SK-N-SH treated with all-trans-retinoic acid at 6 μM for 48 hours (cell line): ENCODE data around the gene SOX5.

Source experiments
- ATAC-seq: fragments of 200-7000 bp; cut with Tn5 transposase; 3 replicates; pipeline ENCODE4 v1.9.1; 2020; ENCODE audit warnings: mild to moderate bottlenecking, moderate library complexity
- ARNTL ChIP-seq: fragments of 450-650 bp; formaldehyde crosslinking; IDR thresholded peaks from 2 replicates; pipeline ENCODE4 v1.5.0; 2020; ENCODE audit warnings: low read depth, mild to moderate bottlenecking, moderate library complexity, borderline replicate concordance
- BACH2 ChIP-seq: fragments of 250-450 bp; sonication (Bioruptor Pico); IDR thresholded peaks from 2 replicates; pipeline ENCODE4 v1.9.0; 2021; ENCODE audit warnings: mild to moderate bottlenecking, borderline replicate concordance
- CREB5 ChIP-seq: fragments of 250-450 bp; sonication (Bioruptor Pico); IDR thresholded peaks from 2 replicates; pipeline ENCODE4 v1.5.1; 2020; ENCODE audit warnings: low read depth, mild to moderate bottlenecking, moderate library complexity
- CSDC2 ChIP-seq: fragments of 250-450 bp; sonication (Bioruptor Pico); IDR thresholded peaks from 2 replicates; pipeline ENCODE4 v1.5.0; 2020; ENCODE audit warnings: mild to moderate bottlenecking, moderate library complexity
- CSRNP3 ChIP-seq: fragments of 250-450 bp; sonication (Bioruptor Pico); IDR thresholded peaks from 2 replicates; pipeline ENCODE4 v1.5.1; 2021; ENCODE audit warnings: mild to moderate bottlenecking, moderate library complexity
- ESRRG ChIP-seq: fragments of 250-450 bp; sonication (Bioruptor Pico); IDR thresholded peaks from 2 replicates; pipeline ENCODE4 v1.6.1; 2021; ENCODE audit warnings: mild to moderate bottlenecking
- GLIS3 ChIP-seq: fragments of 250-450 bp; sonication (Bioruptor Pico); IDR thresholded peaks from 2 replicates; pipeline ENCODE4 v1.5.0; 2020; ENCODE audit warnings: mild to moderate bottlenecking, moderate library complexity
- ISL1 ChIP-seq: fragments of 250-450 bp; sonication (Bioruptor Pico); IDR thresholded peaks from 2 replicates; pipeline ENCODE4 v2.1.2; 2022; ENCODE audit warnings: mild to moderate bottlenecking, moderate library complexity
- OSR1 ChIP-seq: fragments of 250-450 bp; sonication (Bioruptor Pico); IDR thresholded peaks from 2 replicates; pipeline ENCODE4 v1.8.0; 2022; ENCODE audit warnings: moderate library complexity, mild to moderate bottlenecking, inconsistent platforms
- PATZ1 ChIP-seq: fragments of 250-450 bp; sonication (Bioruptor Pico); IDR thresholded peaks from 2 replicates; pipeline ENCODE4 v1.8.0; 2020; ENCODE audit warnings: mild to moderate bottlenecking, moderate library complexity, borderline replicate concordance
- POU6F1 ChIP-seq: fragments of 250-450 bp; sonication (Bioruptor Pico); IDR thresholded peaks from 2 replicates; pipeline ENCODE4 v1.8.0; 2021; ENCODE audit warnings: low read depth, mild to moderate bottlenecking, moderate library complexity, borderline replicate concordance
- PPARA ChIP-seq: fragments of 250-450 bp; sonication (Bioruptor Pico); IDR thresholded peaks from 2 replicates; pipeline ENCODE4 v1.5.0; 2020; ENCODE audit warnings: mild to moderate bottlenecking, borderline replicate concordance
- RARB ChIP-seq: fragments of 250-450 bp; sonication (Bioruptor Pico); IDR thresholded peaks from 2 replicates; pipeline ENCODE4 v1.8.0; 2021; ENCODE audit warnings: mild to moderate bottlenecking, moderate library complexity
- SNAI2 ChIP-seq: fragments of 250-450 bp; sonication (Bioruptor Pico); IDR thresholded peaks from 2 replicates; pipeline ENCODE4 v1.5.0; 2020; ENCODE audit warnings: mild to moderate bottlenecking, moderate library complexity
- TOX ChIP-seq: fragments of 250-450 bp; sonication (Bioruptor Pico); IDR thresholded peaks from 2 replicates; pipeline ENCODE4 v1.8.0; 2021; ENCODE audit warnings: mild to moderate bottlenecking, moderate library complexity, borderline replicate concordance
- TSHZ2 ChIP-seq: fragments of 250-450 bp; sonication (Bioruptor Pico); IDR thresholded peaks from 2 replicates; pipeline ENCODE4 v1.5.0; 2020; ENCODE audit warnings: mild to moderate bottlenecking, moderate library complexity
- ZC3H10 ChIP-seq: fragments of 250-450 bp; sonication (Bioruptor Pico); IDR thresholded peaks from 2 replicates; pipeline ENCODE4 v1.5.1; 2021; ENCODE audit warnings: mild to moderate bottlenecking, moderate library complexity
- ZFP3 ChIP-seq: fragments of 250-450 bp; sonication (Bioruptor Pico); IDR thresholded peaks from 2 replicates; pipeline ENCODE4 v1.5.0; 2020; ENCODE audit warnings: mild to moderate bottlenecking, moderate library complexity
- ZFP30 ChIP-seq: fragments of 450-650 bp; formaldehyde crosslinking; IDR thresholded peaks from 2 replicates; pipeline ENCODE4 v1.5.0; 2022; ENCODE audit warnings: mild to moderate bottlenecking, moderate library complexity
- ZNF565 ChIP-seq: fragments of 450-650 bp; formaldehyde crosslinking; conservative IDR thresholded peaks from 2 replicates; pipeline ENCODE4 v1.5.0; 2020; ENCODE audit warnings: low read depth, mild to moderate bottlenecking, moderate library complexity

The SOX5 gene

GRCh38 chr12:23555825-23556207 is 393.7 kb downstream of the SOX5 start:
- TF ChIP-seq BACH2 (CRISPR knock-in tag): no peak
- no peak for TF ChIP-seq ZNF565 (CRISPR knock-in tag)
- TF ChIP-seq, all 23 proteins: peak for 0
- ATAC-seq: no peak

GRCh38 chr12:23555180-23555824 is 394.2 kb downstream of the SOX5 start:
- no peak for ATAC-seq
- no peak for TF ChIP-seq ESRRG
- no peak for TF ChIP-seq ZC3H10
- no peak for TF ChIP-seq ARNTL (CRISPR knock-in tag)
- TF ChIP-seq CREB5: no peak
- no peak for TF ChIP-seq RARB
- TF ChIP-seq GLIS3 (CRISPR knock-in tag): no peak
- no peak for TF ChIP-seq SNAI2
- TF ChIP-seq TOX: no peak
- TF ChIP-seq OSR1 (CRISPR knock-in tag): no peak
- TF ChIP-seq, all 23 proteins: peak for 0

- ATAC-seq: no peak
- no peak for TF ChIP-seq POU6F1 (CRISPR knock-in tag)
- no peak for TF ChIP-seq PATZ1 (CRISPR knock-in tag)
- TF ChIP-seq RARB: no peak
- no peak for TF ChIP-seq SNAI2
- no peak for TF ChIP-seq ZC3H10
- no peak for TF ChIP-seq CSDC2
- TF ChIP-seq BACH2 (CRISPR knock-in tag): no peak
- no peak for TF ChIP-seq ARNTL (CRISPR knock-in tag)
- no peak for TF ChIP-seq PPARA
- no peak for TF ChIP-seq ISL1 (CRISPR knock-in tag)
- no peak for TF ChIP-seq TOX
- TF ChIP-seq CREB5: no peak
- TF ChIP-seq ESRRG: no peak
- TF ChIP-seq GLIS3 (CRISPR knock-in tag): no peak
- no peak for TF ChIP-seq CSRNP3 (CRISPR knock-in tag)
Measured at GRCh38 chr12:23552417-23552816, 397.1 kb downstream of the SOX5 start.

- TF ChIP-seq POU6F1 (CRISPR knock-in tag): no peak
- no peak for TF ChIP-seq PPARA
- no peak for ATAC-seq
Measured at GRCh38 chr12:23550753-23551152, 398.7 kb downstream of the SOX5 start.

- no peak for ATAC-seq
- TF ChIP-seq TSHZ2 (CRISPR knock-in tag): no peak
- no peak for TF ChIP-seq ISL1 (CRISPR knock-in tag)
- TF ChIP-seq GLIS3 (CRISPR knock-in tag): no peak
- TF ChIP-seq ZNF565 (CRISPR knock-in tag): no peak
- TF ChIP-seq PPARA: no peak
- TF ChIP-seq ARNTL (CRISPR knock-in tag): no peak
- no peak for TF ChIP-seq ZFP30 (CRISPR knock-in tag)
- TF ChIP-seq BACH2 (CRISPR knock-in tag): no peak
- TF ChIP-seq SNAI2: no peak
- TF ChIP-seq CREB5: no peak
- no peak for TF ChIP-seq ZFP3 (CRISPR knock-in tag)
Measured at GRCh38 chr12:23548742-23549141, 400.7 kb downstream of the SOX5 start.
